NCI-H1694 (cell line): ENCODE data around the gene DEK.
"Not testable (repeated sequence)": the region's sequence is repeated elsewhere in the genome, so short reads cannot be mapped to it uniquely, and the experiment has no call there.

Experiments
- DNase-seq: peaks from one replicate; lab custom pipeline; 2025; lab: John Stamatoyannopoulos, UW

Gene DEK

GRCh38 chr6:18204691-18205090 is 59.6 kb downstream of the DEK start:
- DNase-seq = no peak

- DNase-seq = no peak
Observed at GRCh38 chr6:18203786-18204185, 60.5 kb downstream of the DEK start.

GRCh38 chr6:18192026-18192425 is 72.3 kb downstream of the DEK start:
- DNase-seq = no peak

DNA sequence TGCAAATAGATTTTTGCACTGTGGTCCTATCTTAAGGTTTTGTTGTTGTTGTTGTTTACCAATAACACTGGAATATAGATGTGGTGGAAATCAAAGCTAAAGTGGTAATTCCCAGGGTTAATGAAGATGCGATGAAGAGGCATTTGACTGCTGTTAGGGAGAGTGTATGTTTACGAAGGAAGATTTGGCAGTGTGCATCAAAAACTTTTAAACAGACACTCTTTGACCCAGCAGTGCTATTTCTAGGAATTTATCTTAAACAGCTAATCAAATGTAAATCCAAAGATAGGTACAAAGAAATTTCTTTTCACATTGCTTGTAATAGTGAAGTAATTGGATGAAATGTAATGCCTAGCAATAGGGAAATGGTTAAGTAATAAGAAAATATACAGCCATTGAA is 75.1 kb downstream of the DEK start:
- no peak for DNase-seq

- DNase-seq = no peak
Observed at GRCh38 chr6:18187701-18188100, 76.6 kb downstream of the DEK start.

DNA sequence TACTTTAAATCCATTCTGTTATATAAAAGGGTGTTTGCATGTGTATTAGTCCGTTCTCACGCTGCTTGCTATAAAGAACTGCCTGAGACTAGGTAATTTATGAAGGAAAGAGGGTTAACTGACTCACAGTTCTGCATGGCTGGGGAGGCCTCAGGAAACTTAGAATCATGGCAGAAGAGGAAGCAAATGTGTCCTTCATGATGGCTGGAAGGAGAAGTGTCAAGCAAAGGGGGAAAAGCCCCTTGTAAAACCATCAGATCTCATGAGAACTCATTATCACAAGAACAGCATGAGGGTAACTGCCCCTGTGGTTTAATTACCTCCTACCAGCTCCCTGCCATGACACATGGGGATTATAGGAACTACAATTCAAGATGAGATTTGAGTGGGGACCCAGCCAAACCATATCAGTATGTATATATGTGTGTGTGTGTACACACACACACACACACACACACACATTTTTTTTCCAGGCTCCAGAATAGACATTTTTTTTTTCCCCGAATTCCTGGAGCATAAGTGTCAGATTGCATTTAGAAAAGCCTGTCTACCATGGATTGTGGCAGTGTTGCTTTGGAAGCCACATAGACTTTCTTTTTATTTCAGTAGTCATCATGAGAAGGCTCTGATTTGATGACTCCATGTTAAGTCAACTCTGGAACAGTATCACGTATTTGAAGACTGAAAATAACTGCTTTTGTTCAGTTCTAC is 77.6 kb downstream of the DEK start:
- DNase-seq = no peak

DNA sequence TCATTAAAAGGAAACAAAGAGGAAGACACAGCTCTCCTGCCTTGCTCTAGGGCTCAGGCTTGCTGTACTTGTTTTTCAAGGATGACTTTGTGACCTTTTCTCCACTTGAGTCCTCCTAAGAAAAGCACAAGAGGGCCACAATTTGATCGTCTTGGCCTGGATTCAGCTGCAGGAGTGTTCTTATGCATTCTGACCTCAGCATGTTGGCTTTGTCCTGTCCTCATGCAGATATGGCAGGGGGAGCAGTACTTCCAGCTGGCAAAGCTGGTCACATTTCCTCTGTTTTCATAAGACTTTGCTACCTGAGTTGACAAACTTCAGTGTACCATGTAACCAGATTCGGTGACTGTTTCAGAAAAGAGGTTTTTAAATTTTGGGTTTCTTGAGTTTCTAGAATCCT is 78.3 kb downstream of the DEK start:
- DNase-seq = no peak

GRCh38 chr6:18185624-18186023 is 78.7 kb downstream of the DEK start:
- DNase-seq = no peak

DNA sequence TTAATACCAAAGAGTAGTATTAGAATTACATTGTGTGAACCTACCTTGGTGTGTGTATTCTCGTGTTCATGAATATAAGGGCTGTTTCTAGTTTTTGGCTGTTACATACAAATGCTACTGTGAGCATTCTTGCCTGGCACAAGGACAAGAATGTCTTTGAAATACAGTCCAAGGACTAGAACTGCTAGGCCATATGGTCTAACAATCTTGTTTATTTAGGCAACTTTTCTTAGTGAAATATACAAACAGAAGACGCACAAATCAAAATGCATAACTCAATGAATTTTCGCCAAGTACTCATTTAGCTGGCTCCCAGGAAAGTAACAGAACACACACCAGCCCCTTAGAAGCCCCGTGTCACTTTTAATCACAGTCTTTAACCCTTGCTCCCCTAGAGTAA is 80.6 kb downstream of the DEK start:
- DNase-seq = no peak

DNA sequence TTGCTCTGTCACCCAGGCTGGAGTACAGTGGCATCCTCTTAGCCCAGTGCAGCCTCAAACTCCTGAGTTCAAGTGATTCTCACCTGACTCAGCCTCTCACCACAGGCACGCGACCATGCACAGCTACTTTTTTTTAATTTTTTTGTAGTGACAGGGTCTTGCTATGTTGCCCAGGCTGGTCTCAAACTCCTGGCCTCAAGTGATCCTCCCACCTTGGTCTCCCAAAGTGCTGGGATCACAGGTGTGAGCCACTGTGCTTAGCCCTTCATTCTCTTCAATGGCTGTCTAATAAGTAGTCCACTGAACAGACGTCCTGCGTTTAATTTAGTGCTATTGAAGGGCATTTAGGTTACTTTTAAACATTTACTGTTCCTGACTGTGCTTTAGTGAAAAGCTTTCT is 81.8 kb downstream of the DEK start:
- no peak for DNase-seq

- no peak for DNase-seq
Observed at GRCh38 chr6:18179770-18180356, 84.5 kb downstream of the DEK start.

DNA sequence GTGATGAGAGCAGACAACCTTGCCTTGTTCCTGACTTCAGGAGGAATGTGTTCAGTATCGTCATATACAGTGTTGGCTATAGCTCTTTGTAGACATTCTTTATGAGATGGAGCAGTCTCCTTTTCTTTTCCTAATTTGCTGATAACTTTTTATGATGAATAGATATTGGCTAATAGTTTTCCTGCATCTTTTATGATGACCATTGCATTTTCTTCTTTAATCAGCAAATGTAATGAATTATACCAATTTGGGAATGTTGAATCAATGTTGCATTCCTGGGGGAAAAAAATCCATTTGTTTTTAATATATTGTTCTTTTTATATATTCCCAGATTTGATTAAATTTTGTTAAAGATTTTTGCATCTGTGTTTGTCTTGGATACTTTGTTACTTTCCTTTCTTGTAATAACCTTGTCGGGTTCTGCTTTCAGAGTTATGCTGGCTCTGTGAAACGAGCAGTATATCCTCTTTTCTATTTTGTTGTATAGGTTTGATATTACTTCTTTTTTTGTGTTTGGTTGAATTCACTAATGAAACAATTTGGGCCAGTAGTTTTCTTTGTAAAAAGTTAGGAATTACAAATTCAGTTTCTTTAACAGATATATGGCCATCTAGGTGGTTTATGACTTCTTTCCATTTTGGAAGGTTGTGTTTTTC is 85.2 kb downstream of the DEK start:
- DNase-seq = no peak

DNA sequence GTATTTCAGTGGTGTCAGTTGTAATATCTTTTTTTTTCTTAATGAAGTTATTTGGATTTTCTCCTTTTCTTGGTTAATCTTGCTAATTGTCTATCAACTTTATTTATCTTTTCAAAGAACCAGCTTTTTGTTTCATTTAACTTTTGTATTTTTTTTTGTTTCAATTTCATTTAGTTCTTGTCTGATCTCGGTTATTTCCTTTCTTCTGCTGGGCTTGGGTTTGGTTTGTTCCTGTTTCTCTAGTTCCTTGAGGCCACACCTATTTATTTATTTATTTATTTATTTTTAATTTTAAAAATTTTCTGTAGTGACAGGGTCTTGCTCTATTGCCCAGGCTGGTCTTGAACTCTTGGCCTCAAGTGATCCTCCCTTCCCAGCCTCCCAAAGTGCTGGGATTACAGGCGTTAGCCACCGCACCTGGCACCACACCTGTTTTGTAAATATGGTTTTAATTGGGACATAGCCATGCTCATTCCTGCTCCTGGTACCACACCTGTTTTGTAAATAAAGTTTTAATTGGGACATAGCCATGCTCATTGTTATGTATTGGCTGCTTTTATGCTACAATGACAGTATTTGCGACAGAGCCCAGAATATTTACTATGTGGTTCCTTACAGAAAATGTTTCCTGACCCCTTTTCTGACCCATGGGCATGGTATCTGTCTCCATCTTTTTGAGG is 86.9 kb downstream of the DEK start:
- no peak for DNase-seq

- DNase-seq = not testable (repeated sequence)
Observed at GRCh38 chr6:18176198-18176597, 88.1 kb downstream of the DEK start.
